Gastroesophageal sphincter (tissue), 4 donors: Measurements from ENCODE around the gene DHX34. TPM values are rescaled to one million over a fixed set of nuclear protein-coding genes. Genes with fewer than 3 reads are reported as not detected.

ENCODE experiments used
- ATAC-seq: fragments of 150-250 bp; one replicate; pipeline ENCODE4 v1.9.1; 2016; ENCODE audit warnings: mild to moderate bottlenecking, moderate library complexity
- H3K27ac ChIP-seq, 4 donors: fragments of 200-600 bp; sonication (generic) in 3 of 4; 1 replicate in 3 of 4; 2 replicates in 1 of 4; pipeline ENCODE4 v1.5.1; 2016 to 2019
- H3K27me3 ChIP-seq: fragments of 200-600 bp; sonication (generic); one replicate; pipeline ENCODE4 v1.5.1; 2019
- H3K36me3 ChIP-seq, 2 donors: fragments of 200-600 bp; sonication (generic); one replicate each; pipeline ENCODE4 v1.5.1; 2019; ENCODE audit warnings: control low read depth in 1 of 2
- H3K4me1 ChIP-seq, 3 donors: fragments of 200-600 bp; sonication (generic); 1 replicate in 2 of 3; 2 replicates in 1 of 3; pipeline ENCODE4 v1.5.1; 2016 to 2019; ENCODE audit warnings: control low read depth in 2 of 3
- H3K4me3 ChIP-seq, 2 donors: fragments of 200-600 bp; sonication (generic); one replicate each; pipeline ENCODE4 v1.5.1; 2019; ENCODE audit warnings: mild to moderate bottlenecking in 1 of 2, moderate library complexity in 1 of 2
- H3K9me3 ChIP-seq, 3 donors: fragments of 200-600 bp; sonication (generic); one replicate each; pipeline ENCODE4 v1.5.1; 2017 to 2019; ENCODE audit warnings: control low read depth in 2 of 3
- EP300 ChIP-seq: sonication (generic); formaldehyde crosslinking; IDR thresholded peaks from one replicate; pipeline ENCODE4 v1.6.1; 2017; ENCODE audit warnings: antibody characterized with exemption, mild to moderate bottlenecking
- POLR2A ChIP-seq, 2 donors: fragments of 450-650 bp; IDR thresholded peaks; one replicate each; pipeline ENCODE4 v1.6.1; 2017; ENCODE audit warnings: antibody characterized with exemption in 2 of 2, mild to moderate bottlenecking in 2 of 2, moderate library complexity in 1 of 2
- POLR2AphosphoS5 ChIP-seq: sonication (generic); formaldehyde crosslinking; IDR thresholded peaks from one replicate; pipeline ENCODE4 v1.6.1; 2017; ENCODE audit warnings: antibody characterized with exemption
- WGBS, 2 donors: methylation state at CpG; one replicate each; pipeline ENCODE4 v1.1.5; 2018; ENCODE audit warnings: low coverage in 1 of 2; 5-methylcytosine and 5-hydroxymethylcytosine counted together
- total RNA-seq, 4 donors: library from RNA; depleted of rRNA; stranded (reverse); fragments of >200 nt; gene quantifications; one replicate each; pipeline ENCODE4 v1.1.0, GENCODE V29; 2016
- TF ChIP-seq, protein P1 (sequence below), 4 experiments: fragments of 200-600 bp in 2 of 4; fragments of 450-650 bp in 2 of 4; sonication (generic) in 1 of 4; IDR thresholded peaks; one replicate each; pipeline ENCODE4 v1.5.1; 2017 to 2019; ENCODE audit warnings: antibody characterized with exemption in 4 of 4, mild to moderate bottlenecking in 2 of 4, moderate library complexity in 2 of 4

Gene DHX34
- total RNA-seq, 4 donors from 2014 or later: 8.7 to 16.0 (median 12.3) TPM

GRCh38 chr19:47306303-47306702 is 42.8 kb upstream of the DHX34 start:
- 100% methylated on average over 1 to 2 of the region's 3 CpGs for WGBS, 2 donors
- H3K4me3 ChIP-seq: no peak overlapping the region
- H3K36me3 ChIP-seq: no peaks in the 10 kb centered on the region
- TF ChIP-seq POLR2A (IDR thresholded peaks at IDR 0.05) (no peak), EP300 (no peak), POLR2AphosphoS5 (no peak)
- TF ChIP-seq, protein P1, sequence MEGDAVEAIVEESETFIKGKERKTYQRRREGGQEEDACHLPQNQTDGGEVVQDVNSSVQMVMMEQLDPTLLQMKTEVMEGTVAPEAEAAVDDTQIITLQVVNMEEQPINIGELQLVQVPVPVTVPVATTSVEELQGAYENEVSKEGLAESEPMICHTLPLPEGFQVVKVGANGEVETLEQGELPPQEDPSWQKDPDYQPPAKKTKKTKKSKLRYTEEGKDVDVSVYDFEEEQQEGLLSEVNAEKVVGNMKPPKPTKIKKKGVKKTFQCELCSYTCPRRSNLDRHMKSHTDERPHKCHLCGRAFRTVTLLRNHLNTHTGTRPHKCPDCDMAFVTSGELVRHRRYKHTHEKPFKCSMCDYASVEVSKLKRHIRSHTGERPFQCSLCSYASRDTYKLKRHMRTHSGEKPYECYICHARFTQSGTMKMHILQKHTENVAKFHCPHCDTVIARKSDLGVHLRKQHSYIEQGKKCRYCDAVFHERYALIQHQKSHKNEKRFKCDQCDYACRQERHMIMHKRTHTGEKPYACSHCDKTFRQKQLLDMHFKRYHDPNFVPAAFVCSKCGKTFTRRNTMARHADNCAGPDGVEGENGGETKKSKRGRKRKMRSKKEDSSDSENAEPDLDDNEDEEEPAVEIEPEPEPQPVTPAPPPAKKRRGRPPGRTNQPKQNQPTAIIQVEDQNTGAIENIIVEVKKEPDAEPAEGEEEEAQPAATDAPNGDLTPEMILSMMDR (IDR thresholded peaks at IDR 0.05): no peak
- ATAC-seq: no peak
- H3K9me3 ChIP-seq: no peaks in the 10 kb centered on the region
- H3K27ac ChIP-seq: no peak overlapping the region
- peaks cover 0 to 16% (median 0%) of the 10 kb centered on the region in 3 donors for H3K4me1 ChIP-seq
- peaks cover 14% of the 10 kb centered on the region for H3K27me3 ChIP-seq

GRCh38 chr19:47309038-47309437 is 40.1 kb upstream of the DHX34 start:
- Histone ChIP-seq H3K4me3 (no peak overlapping the region), H3K27ac (no peak overlapping the region), H3K4me1 (peaks cover 0 to 16% (median 0%) of the 10 kb centered on the region in 3 donors), H3K27me3 (peaks cover 30% of the 10 kb centered on the region), H3K9me3 (no peaks in the 10 kb centered on the region), H3K36me3 (no peaks in the 10 kb centered on the region)
- TF ChIP-seq POLR2AphosphoS5: no peak
- TF ChIP-seq EP300: no peak
- TF ChIP-seq POLR2A (IDR thresholded peaks at IDR 0.05): no peak
- TF ChIP-seq, protein P1 (IDR thresholded peaks at IDR 0.05): no peak
- 30 to 87% methylated on average over 2 to 3 of the region's 8 CpGs for WGBS, 2 donors
- ATAC-seq: no peak

- TF ChIP-seq POLR2A (IDR thresholded peaks at IDR 0.05) (peak; percentile 20 to 30), EP300 (no peak), POLR2AphosphoS5 (no peak)
- TF ChIP-seq, protein P1 (IDR thresholded peaks at IDR 0.05): no peak
- WGBS, 2 donors: 23 to 33% methylated on average over 7 of the region's 12 CpGs
- H3K4me1 ChIP-seq: peaks cover 0 to 16% (median 0%) of the 10 kb centered on the region in 3 donors
- peak within 1 kb of the TSS in 1 of 2 donors; percentile 19 for H3K4me3 ChIP-seq
- peak; percentile 57 for ATAC-seq
- H3K27me3 ChIP-seq: peaks cover 30% of the 10 kb centered on the region
- H3K9me3 ChIP-seq: no peaks in the 10 kb centered on the region
- peak within 1 kb of the TSS in 2 of 4 donors; percentile 24 to 51 for H3K27ac ChIP-seq
- no peaks in the 10 kb centered on the region for H3K36me3 ChIP-seq
Measured at GRCh38 chr19:47309608-47310007, 39.5 kb upstream of the DHX34 start, which contains the start of gene C5AR1. TSS of gene C5AR1 (plus strand) at chr19:47309861. CDS start at chr19:47309896, 35 bp downstream.

GRCh38 chr19:47310323-47310722 is 38.8 kb upstream of the DHX34 start:
- H3K27ac ChIP-seq: peak overlapping the region in 2 of 4 donors; percentile 24 to 51
- peaks cover 0 to 12% (median 0%) of the 10 kb centered on the region in 3 donors for H3K4me1 ChIP-seq
- no peaks in the 10 kb centered on the region for H3K9me3 ChIP-seq
- H3K36me3 ChIP-seq: no peaks in the 10 kb centered on the region
- peak overlapping the region in 1 of 2 donors; percentile 19 for H3K4me3 ChIP-seq
- ATAC-seq: no peak
- H3K27me3 ChIP-seq: peaks cover 30% of the 10 kb centered on the region
- no peak for TF ChIP-seq POLR2A (IDR thresholded peaks at IDR 0.05)
- TF ChIP-seq, protein P1 (IDR thresholded peaks at IDR 0.05): no peak
- no peak for TF ChIP-seq EP300
- no peak for TF ChIP-seq POLR2AphosphoS5
- WGBS, 2 donors: 100% methylated on average over 1 of the region's 2 CpGs; no CpG with 5 or more reads in 1 of the 2 donors

DNA sequence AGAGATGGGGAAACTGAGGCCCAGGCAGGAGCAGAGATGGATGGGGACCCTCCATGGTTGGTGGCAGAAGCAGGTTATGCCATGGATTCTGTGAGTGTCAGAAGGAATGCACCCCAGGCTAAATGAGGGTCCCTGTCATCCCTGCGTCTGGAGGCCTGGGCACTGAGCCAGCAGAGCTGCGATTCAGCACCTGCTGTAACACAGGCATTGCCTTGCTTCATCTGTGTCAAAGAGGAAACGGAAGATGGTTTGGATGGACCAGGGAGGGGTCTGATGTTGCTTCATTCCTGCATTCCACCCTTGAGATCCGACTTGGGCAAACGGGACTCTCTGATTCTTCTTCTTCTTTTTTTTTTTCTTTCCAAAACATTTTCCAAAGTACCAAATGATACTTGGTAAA is 38.3 kb upstream of the DHX34 start:
- Histone ChIP-seq H3K27me3 (peaks cover 32% of the 10 kb centered on the region), H3K9me3 (no peaks in the 10 kb centered on the region), H3K4me3 (peak overlapping the region in 1 of 2 donors; percentile 19), H3K4me1 (peaks cover 0 to 7% (median 0%) of the 10 kb centered on the region in 3 donors), H3K36me3 (no peaks in the 10 kb centered on the region), H3K27ac (peak overlapping the region in 2 of 4 donors; percentile 10 to 51)
- 20 to 38% methylated on average over 4 to 5 of the region's 5 CpGs for WGBS, 2 donors
- ATAC-seq: no peak
- TF ChIP-seq EP300 (no peak), POLR2A (IDR thresholded peaks at IDR 0.05) (no peak), POLR2AphosphoS5 (no peak)
- TF ChIP-seq, protein P1 (IDR thresholded peaks at IDR 0.05): no peak
